ENCODE measurements around the gene CYB5R2.

DNA sequence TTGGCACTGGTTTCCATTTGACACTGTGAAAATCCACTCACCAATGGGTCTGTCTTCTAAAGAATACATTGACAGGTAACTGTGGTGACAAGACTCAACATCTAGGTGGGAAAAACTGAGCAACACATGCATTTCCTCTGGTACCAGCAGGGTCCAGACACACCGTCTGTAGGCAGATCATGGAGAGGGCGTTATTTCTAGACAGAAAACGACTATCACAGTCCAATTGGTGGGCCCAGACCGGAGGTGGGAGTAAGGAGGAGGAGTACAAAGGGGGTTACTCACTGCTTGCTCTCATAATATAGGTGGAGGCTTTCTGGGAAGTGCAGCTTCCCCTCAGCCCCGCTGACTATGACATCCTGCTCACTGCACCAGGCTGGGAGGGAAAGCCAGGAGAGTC, 23.1 kb upstream of the CYB5R2 start:
- TF ChIP-seq, protein P1, sequence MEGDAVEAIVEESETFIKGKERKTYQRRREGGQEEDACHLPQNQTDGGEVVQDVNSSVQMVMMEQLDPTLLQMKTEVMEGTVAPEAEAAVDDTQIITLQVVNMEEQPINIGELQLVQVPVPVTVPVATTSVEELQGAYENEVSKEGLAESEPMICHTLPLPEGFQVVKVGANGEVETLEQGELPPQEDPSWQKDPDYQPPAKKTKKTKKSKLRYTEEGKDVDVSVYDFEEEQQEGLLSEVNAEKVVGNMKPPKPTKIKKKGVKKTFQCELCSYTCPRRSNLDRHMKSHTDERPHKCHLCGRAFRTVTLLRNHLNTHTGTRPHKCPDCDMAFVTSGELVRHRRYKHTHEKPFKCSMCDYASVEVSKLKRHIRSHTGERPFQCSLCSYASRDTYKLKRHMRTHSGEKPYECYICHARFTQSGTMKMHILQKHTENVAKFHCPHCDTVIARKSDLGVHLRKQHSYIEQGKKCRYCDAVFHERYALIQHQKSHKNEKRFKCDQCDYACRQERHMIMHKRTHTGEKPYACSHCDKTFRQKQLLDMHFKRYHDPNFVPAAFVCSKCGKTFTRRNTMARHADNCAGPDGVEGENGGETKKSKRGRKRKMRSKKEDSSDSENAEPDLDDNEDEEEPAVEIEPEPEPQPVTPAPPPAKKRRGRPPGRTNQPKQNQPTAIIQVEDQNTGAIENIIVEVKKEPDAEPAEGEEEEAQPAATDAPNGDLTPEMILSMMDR (optimal IDR thresholded peaks at IDR 0.05 in 1 of 3, IDR thresholded peaks at IDR 0.05 in 1 of 3, conservative IDR thresholded peaks at IDR 0.05 in 1 of 3; ENCODE audit: extremely low read depth in 1 of 3, insufficient read depth in 2 of 3, low read length in 3 of 3) = no peak
- no peak for TF ChIP-seq EZH2 (IDR thresholded peaks at IDR 0.05; ENCODE audit: low read length)
